ENCODE results near the gene GP9.

DNA sequence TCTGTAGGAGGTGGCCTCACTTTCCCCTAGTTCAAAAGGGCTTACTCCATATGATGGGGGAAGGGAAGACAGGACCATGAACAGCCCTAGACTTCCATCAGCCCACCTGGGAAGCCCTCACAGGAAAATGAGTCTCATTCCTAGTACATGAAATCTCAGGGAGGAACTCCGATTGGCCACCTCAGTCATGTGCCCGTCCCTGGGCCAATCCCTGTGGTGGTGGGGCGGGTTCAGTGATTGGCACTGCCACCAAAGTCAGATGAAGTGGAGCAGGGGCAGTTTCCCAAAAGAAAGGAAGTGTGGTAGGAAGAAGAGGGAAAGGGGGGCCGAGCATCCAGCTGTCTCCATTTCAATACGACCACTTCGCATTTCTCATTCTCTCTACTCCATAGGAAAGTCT is 25.9 kb upstream of the GP9 start:
- TF ChIP-seq CTCF (IDR thresholded peaks at IDR 0.05) (no peak), POLR2A (IDR thresholded peaks at IDR 0.05) (no peak)
